Activated gamma-delta T cell (primary cell): ENCODE data around the gene DCPS.
"Not testable (repeated sequence)": the region's sequence is repeated elsewhere in the genome, so short reads cannot be mapped to it uniquely, and the experiment has no call there.

Experiments
- DNase-seq: peaks from one replicate; lab custom pipeline; 2025; lab: John Stamatoyannopoulos, UW

Gene DCPS

DNA sequence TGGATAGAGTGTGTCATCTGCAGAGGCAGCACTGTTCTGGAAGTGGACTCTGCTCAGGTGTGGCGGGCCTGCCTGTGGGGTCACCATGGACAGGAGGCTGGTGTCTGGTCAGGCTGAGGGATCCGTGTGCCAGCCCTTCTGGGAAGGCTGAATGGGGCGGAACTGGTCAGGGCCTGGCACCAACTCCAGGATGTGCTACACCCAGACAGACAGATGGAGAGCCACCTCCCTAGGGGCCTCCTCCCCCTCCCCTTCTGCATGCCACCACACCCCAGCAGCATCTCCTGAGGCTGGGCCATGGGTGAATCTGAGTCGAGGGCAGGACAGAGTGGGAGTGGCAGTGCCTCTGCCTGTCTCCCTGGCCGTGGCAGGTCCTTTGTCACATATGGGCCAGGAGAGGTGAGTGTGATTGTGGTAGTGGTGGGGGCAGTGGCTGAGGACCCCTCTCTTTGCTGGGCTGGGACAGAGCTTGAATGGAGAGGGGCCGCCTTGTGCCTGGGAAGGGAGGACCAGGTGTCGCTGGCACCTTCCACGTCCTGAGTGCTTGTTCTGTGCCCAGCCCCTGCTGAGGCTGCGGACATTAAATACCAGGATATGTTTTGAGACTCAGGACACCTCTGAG, 80.7 kb downstream of the DCPS start:
- DNase-seq = no peak

- no peak for DNase-seq
Observed at GRCh38 chr11:126385991-126386728, 82.3 kb downstream of the DCPS start.

- not testable (repeated sequence) for DNase-seq
Observed at GRCh38 chr11:126386729-126387071, 82.8 kb downstream of the DCPS start.

GRCh38 chr11:126387857-126388256, 84.0 kb downstream of the DCPS start:
- no peak for DNase-seq

DNA sequence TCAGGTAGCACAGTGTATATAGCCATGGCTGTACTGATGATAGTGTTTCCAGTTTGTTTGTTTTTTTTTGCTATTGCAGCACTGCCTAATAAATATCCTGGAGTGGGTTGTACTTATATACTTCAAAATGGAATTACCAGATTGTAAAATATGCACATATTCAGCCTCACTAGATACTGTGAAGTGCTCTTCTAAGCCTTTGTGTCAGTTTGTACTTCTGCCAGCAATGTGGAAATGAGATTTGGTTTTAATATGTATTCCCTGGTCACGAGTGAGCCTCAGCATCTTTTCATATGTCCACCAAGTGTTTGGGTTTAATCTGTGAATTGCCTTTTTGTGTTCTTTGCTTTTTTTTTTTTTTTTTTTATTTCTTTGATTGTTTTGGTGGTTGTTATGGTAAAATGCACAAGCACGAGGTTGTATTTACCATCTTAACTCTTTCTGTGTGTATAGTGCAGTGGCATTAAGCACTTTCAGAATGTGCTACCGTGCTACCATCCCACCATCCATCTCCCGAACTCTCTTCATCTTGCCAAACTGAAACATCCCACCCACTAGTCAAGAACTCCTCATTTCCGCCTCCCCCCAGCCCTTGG, 86.5 kb downstream of the DCPS start:
- no peak for DNase-seq

DNA sequence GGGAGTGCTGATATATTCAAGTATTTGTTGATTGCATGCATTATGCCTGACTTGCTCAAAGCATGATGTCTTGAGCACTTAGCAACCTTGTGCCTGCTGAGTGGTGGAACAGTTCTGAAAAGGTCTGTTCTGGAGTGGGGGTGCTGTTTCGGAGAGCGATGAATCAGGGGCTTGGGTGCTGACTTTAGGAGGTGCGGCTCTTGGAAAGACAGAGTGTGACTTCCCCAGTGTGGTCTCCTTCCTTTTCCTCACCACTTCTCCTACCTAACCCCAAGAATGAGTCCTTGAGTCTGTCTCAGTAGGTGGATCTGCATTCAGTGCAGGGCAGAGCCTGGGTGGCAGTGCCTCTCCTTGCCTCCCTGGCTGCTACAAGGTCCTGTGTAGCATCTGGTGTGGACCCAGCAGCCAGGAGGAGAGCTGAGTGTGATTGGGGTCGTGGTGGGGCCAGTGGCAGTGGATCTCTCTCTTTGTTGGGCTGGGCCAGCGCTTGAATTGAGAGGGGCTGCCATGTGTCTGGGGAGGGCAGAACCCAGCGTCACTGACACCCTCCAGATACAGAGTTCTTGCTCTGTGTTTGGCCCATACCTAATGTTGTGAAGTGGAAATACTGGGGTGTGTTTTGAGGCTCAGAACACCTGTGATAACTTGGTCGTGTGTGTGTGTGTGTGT, 87.6 kb downstream of the DCPS start:
- DNase-seq = no peak

- no peak for DNase-seq
Observed at GRCh38 chr11:126391970-126392632, 88.2 kb downstream of the DCPS start.

- DNase-seq = no peak
Observed at GRCh38 chr11:126392633-126393013, 88.8 kb downstream of the DCPS start.

DNA sequence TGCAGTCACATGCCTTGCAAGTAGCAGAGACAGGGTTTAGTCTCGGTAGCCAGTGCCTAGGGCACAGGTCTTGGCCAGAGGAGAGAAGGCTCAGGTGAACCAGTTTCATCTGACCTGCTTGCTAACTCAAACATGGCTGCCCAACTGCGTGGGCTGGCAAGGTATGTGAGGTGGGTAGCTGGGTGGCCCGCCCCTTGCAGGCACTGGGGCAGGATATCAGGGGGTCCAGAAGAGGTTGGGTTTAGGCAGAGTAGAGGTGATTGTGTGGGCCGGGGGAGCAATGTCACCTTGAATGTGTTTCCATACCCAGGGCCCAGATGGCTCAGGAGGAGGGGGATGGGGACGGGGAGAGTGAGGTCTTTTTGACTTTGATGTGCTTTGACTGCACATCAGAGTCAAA, 89.3 kb downstream of the DCPS start:
- DNase-seq = no peak

DNA sequence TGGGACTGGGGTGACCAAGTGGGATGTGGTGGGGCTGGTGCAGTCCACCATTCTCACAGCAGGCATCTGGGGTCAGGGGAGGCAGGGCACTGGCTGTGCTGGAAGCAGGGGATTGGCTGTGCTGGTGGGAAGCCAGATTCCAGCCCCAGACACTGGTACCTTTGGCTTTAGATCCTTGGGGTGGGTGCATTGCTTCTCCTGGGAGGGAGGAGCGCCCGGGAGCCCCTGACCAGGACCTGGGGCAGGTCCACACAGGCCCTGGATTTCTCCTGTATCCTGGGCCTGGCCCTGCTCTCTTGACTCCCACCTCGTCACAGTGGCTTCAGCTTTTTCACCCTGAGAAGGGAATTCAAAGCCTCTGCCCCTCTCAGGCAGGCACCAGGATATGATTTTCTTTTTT, 90.2 kb downstream of the DCPS start:
- DNase-seq = no peak

DNA sequence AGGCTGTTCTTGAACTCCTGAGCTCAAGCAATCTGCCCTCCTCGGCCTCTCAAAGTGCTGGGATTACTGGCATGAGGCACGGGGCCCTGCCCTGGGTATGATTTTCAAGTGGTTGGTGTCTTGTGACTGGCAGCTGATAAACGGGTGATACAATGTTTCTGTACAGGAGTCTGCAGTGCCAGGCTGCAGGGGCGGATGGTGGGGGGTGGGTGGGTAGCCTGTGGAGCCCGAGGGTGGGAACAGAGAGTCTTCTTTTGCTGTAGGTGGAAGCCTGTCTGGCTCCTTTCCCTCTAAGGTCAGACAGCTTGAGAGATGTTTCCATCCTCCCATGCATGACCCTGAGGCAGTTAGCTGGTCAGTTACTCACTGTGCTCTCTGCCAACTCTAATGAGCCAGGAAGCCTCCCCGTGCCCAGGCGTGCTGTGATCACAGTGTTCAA, 90.8 kb downstream of the DCPS start:
- DNase-seq = not testable (repeated sequence)
